HAP-1 (cell line): ENCODE measurements around the gene IMMT.
A peak's percentile ranks its signal among the peaks of the same experiment; 100 is the strongest.

Experiments
- DNase-seq, 2 experiments: peaks; one replicate each; pipeline ENCODE4 v3.0.0-alpha.2; 2016 to 2020; ENCODE audit warnings: low spot score in 2 of 2
- H3K27me3 ChIP-seq: fragments of 250-450 bp; sonication (Bioruptor Pico); 2 replicates; pipeline ENCODE4 v1.5.1; 2020; ENCODE audit warnings: low read depth, mild to moderate bottlenecking, moderate library complexity
- H3K36me3 ChIP-seq: fragments of 250-450 bp; sonication (Bioruptor Pico); replicated peaks from 2 replicates; pipeline ENCODE4 v1.5.1; 2020; ENCODE audit warnings: mild to moderate bottlenecking
- H3K4me1 ChIP-seq: fragments of 250-450 bp; sonication (Bioruptor Pico); 2 replicates; pipeline ENCODE4 v1.5.1; 2020; ENCODE audit warnings: mild to moderate bottlenecking
- H3K4me3 ChIP-seq: fragments of 250-450 bp; sonication (Bioruptor Pico); 2 replicates; pipeline ENCODE4 v1.5.1; 2020; ENCODE audit warnings: mild to moderate bottlenecking, moderate library complexity
- H3K9me3 ChIP-seq: fragments of 250-450 bp; sonication (Bioruptor Pico); 2 replicates; pipeline ENCODE4 v1.5.1; 2020; ENCODE audit warnings: mild to moderate bottlenecking, moderate library complexity
- in situ Hi-C: fragments of 300-500 bp; cut with MboI; formaldehyde crosslinking; loops from 3 replicates; pipeline ENCODE4 v1.14.3; 2020; ENCODE audit warnings: low sequenced_read_pairs, inconsistent platforms, mixed read lengths

IMMT gene

DNA sequence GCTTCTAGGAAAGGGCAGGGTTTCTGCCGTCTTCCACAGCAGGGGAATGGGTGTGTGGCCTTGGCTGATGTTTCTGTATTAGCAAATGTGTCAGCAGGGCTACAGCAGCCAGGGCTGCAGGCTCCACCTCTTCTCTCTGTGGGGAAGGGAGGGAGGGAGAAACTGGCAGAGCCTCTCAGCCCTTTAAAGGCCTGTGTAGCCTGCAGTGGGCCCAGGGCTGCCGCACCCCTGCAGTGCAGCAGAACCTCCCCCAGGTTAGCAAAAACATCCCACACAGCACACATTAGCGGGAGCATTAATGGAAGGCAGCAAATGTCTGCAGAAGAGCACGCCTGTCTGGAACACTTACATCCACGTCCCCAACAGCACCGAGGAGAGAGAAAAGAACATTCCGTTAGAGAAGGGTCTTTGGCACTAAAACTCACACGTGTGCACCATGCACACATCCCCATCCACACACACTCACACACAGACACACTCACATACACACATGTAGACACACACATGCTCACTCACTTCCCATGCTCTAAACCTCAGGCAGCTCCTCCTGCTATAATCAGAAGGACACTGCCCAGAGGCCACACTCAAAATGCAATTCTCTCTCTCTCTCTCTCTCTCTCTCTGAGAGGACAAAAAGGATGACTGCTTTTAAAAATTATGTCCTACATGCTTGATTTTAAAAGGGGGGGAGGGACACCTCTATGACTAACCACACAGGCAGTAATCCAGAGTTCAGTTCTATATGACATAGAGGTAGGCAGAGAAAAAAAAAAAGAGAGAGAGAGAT, 28.1 kb upstream of the IMMT start:
- Histone ChIP-seq H3K4me1 (peaks cover 12% of the 10 kb centered on the region), H3K9me3 (no peaks in the 10 kb centered on the region), H3K27me3 (no peaks in the 10 kb centered on the region), H3K36me3 (no peaks in the 10 kb centered on the region), H3K4me3 (no peak overlapping the region)
- in situ Hi-C loops: loop anchor here (10.0 kb wide), 1 partner anchor 141 kb away; no protein-coding TSS in a partner anchor
- peak in 1 of 2 experiments; percentile 36 for DNase-seq

DNA sequence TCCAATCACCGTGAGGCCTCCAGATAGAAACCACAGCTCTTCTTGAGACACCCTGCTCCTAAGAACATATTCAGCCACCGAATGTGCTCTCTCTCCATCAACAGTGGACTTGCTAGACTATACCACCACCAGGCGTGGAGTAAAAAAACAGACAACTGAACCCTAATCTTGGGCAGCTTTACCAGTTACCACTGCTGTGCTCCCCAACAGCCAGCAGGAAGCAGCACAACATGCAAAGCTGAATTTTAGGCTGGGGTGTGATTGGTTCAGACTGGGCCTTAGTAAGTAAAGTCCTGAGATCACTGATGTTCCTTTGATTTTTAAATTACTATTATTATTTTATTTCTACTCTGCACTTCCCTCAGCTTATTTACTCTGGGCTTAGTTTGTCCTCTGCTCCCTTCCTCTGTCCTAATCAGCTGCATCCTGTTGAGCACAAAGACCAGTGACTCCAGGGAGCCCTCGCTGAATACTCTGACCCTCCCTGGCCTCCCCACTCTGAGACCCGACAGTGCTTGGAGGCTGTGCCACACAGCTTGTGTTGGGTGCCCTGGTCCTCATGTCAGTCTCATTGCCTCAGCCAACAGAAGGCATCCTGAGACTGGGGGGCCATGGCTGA, 25.9 kb upstream of the IMMT start:
- DNase-seq: peak; percentile 46 to 71
- in situ Hi-C loops: loop anchor here (10.0 kb wide), 1 partner anchor 144 kb away; no protein-coding TSS in a partner anchor
- H3K27me3 ChIP-seq: no peaks in the 10 kb centered on the region

DNA sequence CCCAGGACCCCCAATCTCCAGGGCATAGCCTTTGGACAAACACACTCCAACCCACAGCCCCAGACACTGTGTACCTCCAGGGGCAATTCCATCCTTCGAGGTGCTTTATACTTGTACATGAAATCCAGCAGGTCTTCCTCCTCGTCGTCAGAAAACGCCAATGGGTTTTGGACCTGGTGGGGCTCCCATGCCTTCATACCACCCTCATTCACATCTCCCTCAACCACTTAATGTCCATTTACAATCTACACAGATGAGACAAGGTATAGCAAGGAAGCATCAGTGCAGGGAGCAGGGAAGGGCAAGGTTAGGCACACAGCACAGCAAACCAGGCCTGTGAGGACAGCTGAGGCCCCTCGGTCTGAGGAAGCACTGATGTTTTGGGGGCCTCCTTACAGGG, 24.6 kb upstream of the IMMT start:
- Histone ChIP-seq H3K36me3 (no peaks in the 10 kb centered on the region), H3K27me3 (no peaks in the 10 kb centered on the region), H3K4me3 (no peak overlapping the region), H3K9me3 (no peaks in the 10 kb centered on the region), H3K4me1 (peaks cover 12% of the 10 kb centered on the region)
- DNase-seq: no peak
- in situ Hi-C loops: loop anchor here (10.0 kb wide), 1 partner anchor 145 kb away; no protein-coding TSS in a partner anchor

More for the DNA sequence above, 25.9 kb upstream of the IMMT start:
- no peak overlapping the region for H3K4me3 ChIP-seq
- H3K36me3 ChIP-seq: no peaks in the 10 kb centered on the region
- H3K9me3 ChIP-seq: no peaks in the 10 kb centered on the region
- peaks cover 12% of the 10 kb centered on the region for H3K4me1 ChIP-seq

DNA sequence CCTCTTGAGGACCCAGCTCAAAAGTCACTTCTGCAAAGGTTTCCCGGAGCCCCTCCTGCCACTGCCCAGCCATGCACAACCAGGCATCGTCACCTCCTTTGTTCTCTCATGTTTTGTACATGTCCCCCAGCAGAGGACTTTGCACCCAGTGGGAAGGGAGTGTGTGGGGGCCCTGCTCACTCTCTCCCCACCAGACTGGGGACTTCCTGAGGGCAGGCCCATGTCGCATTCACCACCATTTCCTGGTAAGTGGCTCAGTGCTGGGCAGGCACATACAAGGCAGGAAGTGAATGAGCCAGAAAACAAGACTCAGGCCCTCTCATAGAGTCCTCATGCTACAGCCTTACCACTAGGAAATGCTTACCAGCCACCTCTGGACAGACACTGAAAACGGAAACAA, 22.9 kb upstream of the IMMT start:
- in situ Hi-C loops: no loop called here
- no peak for DNase-seq

DNA sequence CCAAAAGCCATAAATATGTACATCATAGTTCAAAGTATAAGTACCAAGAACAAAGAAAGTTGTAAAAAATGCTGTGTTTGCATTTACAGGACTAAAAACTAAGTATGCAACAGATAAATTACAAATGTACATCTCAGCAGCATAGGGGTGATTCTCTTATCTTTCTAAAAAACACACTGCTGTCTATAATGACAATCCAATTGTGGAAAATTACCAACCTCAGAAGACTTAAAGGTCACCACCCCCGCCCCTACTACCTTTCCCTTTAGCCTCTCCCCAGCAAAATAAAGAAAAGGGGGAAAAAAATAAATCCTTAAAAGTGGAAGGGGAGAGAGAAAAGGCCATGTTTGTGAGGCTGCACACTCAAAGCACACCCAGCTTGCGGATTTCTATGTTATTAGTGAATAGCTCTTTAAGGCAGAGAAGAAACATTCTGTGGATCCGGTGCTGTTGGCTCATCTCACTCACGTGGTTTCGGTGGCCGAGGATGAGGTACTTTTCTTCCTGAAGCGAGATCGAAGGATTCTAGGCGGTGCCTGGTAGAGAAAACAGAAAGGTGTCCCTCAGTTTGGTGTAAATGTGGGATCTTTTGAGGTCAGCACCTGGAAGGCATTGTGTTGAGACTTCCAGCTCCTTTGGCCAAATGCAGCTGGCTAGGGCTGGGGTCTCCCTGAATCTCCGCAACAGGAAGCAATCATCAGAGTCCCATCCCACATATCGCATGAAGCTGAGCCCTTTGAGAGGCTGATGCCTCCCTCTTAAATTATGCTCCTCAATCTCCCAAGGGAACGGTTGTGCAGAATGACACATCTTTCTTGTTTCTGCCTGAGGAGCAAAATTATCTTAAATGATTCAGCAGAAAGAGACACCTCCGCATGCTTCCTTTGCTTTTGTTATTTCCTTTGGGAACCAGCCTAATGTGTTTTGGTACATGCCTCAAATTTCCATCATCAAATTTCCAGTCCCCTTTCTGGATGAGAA, 21.6 kb upstream of the IMMT start:
- in situ Hi-C loops: no loop called here
- Histone ChIP-seq H3K4me1 (no peaks in the 10 kb centered on the region), H3K27me3 (no peaks in the 10 kb centered on the region), H3K4me3 (no peak overlapping the region), H3K36me3 (peaks cover 21% of the 10 kb centered on the region), H3K9me3 (no peaks in the 10 kb centered on the region)
- no peak for DNase-seq

More for the DNA sequence above, 22.9 kb upstream of the IMMT start:
- H3K36me3 ChIP-seq: peaks cover 11% of the 10 kb centered on the region
- H3K4me3 ChIP-seq: no peak overlapping the region
- H3K9me3 ChIP-seq: no peaks in the 10 kb centered on the region
- H3K4me1 ChIP-seq: peaks cover 3% of the 10 kb centered on the region
- no peaks in the 10 kb centered on the region for H3K27me3 ChIP-seq

DNA sequence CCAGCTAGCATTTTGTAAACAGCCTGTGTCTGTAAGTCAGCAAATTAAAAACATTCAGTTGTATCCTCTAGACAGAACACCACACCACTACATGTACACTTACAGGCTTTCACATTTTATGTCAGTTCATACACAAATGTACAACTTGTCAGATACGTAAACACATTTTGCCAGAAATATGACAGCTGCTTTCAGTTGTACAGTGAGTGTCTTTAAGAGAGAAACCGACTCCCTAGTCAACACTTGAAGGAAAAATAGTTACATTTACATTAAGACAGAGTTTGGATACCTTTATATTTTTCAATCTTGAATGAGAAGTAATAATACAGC, 19.2 kb upstream of the IMMT start:
- peaks cover 38% of the 10 kb centered on the region for H3K36me3 ChIP-seq
- no peak overlapping the region for H3K4me3 ChIP-seq
- no peaks in the 10 kb centered on the region for H3K27me3 ChIP-seq
- H3K9me3 ChIP-seq: no peaks in the 10 kb centered on the region
- in situ Hi-C loops: no loop called here
- H3K4me1 ChIP-seq: no peaks in the 10 kb centered on the region
- no peak for DNase-seq

DNA sequence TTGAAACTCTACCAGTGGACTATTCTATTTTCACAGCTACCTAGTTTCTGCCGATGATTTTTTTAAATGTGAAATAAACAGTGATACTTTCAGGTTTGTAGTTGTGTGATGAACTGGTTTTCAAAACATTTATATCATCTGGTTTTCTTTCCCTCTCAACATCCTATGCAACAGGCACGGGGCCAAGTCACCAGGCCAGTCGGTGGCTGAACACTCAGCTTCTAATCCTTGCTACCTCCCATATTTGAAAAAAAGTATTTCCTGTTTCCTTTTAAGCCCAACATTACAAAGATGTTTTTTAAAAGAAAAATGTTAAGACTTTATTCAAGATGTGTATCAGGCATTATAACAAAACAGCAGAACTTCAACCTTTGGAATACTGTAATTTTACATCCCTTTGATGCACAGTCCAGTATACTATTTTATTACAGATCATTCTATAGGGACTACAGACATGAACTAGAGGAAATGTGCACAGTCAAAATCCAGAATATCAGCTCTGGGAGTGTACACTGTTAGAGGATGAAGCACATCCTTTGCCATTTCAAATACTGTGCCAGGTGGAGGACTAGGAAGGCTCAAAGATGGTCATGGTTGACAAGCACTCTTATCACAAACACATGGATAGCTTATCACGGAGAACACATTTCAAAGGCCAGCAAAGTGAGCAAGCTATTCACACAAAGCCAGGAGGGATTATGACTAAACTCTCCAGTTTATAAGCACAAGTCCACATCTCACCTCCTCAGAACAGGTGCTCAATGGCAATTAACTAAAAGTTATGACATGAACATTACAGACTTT, 18.6 kb upstream of the IMMT start:
- in situ Hi-C loops: no loop called here
- DNase-seq: no peak
- no peaks in the 10 kb centered on the region for H3K4me1 ChIP-seq

DNA sequence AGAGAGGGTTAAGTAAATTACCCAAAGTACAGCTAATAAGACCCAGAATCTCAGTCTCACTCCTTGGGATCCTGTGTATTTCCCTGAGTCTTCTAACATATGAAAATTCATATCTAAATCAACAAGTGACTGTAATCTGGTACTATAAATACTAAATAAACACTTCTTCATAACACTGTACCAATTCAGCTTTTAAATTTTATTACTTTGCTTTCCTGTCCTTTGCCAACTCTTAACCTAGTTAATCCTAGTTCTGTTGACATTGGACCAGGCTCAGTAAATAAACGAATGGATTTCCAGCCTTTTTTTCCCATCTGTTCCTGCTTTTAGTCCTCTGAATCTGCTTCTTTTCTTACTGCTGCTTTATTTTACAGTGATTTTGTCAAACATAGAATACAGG, 17.8 kb upstream of the IMMT start:
- no peak overlapping the region for H3K4me3 ChIP-seq
- H3K9me3 ChIP-seq: no peaks in the 10 kb centered on the region
- in situ Hi-C loops: no loop called here
- H3K27me3 ChIP-seq: no peaks in the 10 kb centered on the region
- DNase-seq: no peak
- peaks cover 51% of the 10 kb centered on the region for H3K36me3 ChIP-seq
- no peaks in the 10 kb centered on the region for H3K4me1 ChIP-seq

More for the DNA sequence above, 18.6 kb upstream of the IMMT start:
- Histone ChIP-seq H3K27me3 (no peaks in the 10 kb centered on the region), H3K9me3 (no peaks in the 10 kb centered on the region), H3K4me3 (no peak overlapping the region), H3K36me3 (peaks cover 43% of the 10 kb centered on the region)

DNA sequence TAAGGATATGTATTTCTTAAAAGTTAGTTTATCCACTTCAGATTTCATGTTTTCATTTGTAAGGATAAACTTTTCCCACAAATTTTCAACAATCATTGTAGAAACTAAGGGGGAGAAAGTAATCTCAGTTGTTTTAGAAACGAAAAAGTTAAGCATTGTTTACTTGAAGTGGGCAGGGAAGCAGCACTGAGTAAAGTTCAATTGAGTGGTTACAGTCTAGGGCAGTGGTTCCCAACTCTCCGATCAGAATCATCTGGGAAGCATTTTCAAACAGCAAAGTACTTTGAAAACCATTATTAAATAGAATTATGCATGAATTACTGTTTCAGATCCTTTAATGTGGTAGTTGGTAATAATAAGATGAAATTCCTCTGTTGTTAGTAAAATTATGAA, 16.5 kb upstream of the IMMT start:
- H3K9me3 ChIP-seq: no peaks in the 10 kb centered on the region
- no peaks in the 10 kb centered on the region for H3K4me1 ChIP-seq
- in situ Hi-C loops: no loop called here
- no peak overlapping the region for H3K4me3 ChIP-seq
- DNase-seq: no peak
- H3K36me3 ChIP-seq: peaks cover 63% of the 10 kb centered on the region
- H3K27me3 ChIP-seq: no peaks in the 10 kb centered on the region

DNA sequence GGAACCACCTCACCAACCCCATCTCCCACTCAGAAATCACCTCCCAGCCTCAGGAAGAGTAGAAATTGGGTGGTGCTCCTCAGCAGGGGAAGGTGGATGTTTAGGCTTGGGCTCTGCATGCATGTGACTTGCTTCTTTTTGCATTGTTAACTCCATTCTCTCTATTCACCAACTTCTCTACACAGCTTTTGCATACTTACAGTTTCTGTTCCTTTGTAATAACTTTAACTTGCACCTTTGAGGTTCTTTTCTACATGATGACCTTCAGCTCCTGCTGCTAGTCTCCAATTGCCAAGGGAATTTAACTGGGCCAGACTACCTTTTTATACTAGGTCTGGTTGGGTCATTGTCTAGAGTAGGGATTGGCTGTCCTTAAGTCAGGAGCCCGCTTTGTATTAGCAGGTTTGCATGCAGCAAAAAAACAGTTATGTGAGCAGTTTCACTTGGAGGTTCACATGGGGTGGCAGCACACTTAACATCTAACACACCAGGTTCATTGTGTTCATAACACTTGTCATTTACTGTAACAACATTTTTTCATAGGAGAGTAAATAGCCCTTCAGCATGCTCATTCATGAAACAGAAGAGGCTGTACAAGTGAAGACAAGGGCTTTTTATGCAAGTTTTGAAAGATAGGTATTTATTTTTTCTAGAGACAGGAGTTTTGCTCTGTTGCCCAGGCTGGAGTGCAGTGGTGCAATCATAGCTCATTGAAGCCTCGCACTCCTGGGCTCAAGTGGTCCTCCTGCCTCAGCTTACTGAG, 16.0 kb upstream of the IMMT start:
- H3K4me1 ChIP-seq: no peaks in the 10 kb centered on the region
- H3K27me3 ChIP-seq: no peaks in the 10 kb centered on the region
- no peak overlapping the region for H3K4me3 ChIP-seq
- no peaks in the 10 kb centered on the region for H3K9me3 ChIP-seq
- in situ Hi-C loops: no loop called here
- DNase-seq: no peak
- H3K36me3 ChIP-seq: peaks cover 69% of the 10 kb centered on the region

DNA sequence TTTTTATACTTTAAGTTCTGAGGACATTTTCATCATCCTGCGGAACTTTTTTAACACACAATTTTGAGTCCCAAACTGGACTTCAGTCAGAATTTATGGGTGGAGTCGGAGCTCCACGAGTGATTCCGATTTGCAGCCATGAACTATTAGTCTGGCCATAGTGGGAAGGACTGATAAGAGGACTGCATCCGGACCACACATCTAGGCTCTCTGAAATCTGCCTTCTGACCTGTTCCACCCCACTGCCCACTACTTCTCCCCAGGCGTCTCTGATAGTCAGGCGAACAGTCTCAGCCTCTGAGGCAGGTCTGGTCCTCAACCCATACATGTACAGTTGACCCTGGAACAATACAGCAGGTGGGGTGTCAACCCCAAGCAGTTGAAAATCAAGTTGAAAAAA, 9.2 kb upstream of the IMMT start:
- DNase-seq: no peak
- H3K27me3 ChIP-seq: no peaks in the 10 kb centered on the region
- peaks cover 41% of the 10 kb centered on the region for H3K36me3 ChIP-seq
- H3K9me3 ChIP-seq: no peaks in the 10 kb centered on the region
- no peak overlapping the region for H3K4me3 ChIP-seq
- peaks cover 20% of the 10 kb centered on the region for H3K4me1 ChIP-seq
- in situ Hi-C loops: no loop called here

DNA sequence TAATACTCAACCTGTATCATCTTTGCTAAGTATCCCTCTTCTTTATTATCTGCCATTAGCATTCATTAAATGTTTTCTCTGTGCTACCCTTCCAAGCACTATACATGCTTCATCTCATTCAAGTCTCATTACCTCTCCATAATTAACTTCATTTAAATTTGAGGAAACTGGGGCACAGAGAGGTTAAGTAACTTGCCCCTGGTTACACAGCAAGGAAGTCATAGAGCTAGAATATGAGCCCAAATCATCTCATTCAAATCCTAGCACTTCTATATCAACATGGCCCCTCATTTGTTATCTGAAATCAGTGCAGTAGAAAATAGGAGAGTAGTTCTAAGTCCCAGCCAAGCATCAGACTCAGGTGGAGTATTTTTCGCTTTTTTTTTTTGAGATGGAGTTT, 8.4 kb upstream of the IMMT start:
- H3K4me3 ChIP-seq: no peak overlapping the region
- H3K36me3 ChIP-seq: peaks cover 32% of the 10 kb centered on the region
- H3K9me3 ChIP-seq: no peaks in the 10 kb centered on the region
- H3K27me3 ChIP-seq: no peaks in the 10 kb centered on the region
- in situ Hi-C loops: no loop called here
- peaks cover 20% of the 10 kb centered on the region for H3K4me1 ChIP-seq
- DNase-seq: no peak
